Skeletal muscle cell (primary cell): ENCODE data around the gene ARFGEF3.
"Not testable (repeated sequence)": the region's sequence is repeated elsewhere in the genome, so short reads cannot be mapped to it uniquely, and the experiment has no call there.

ENCODE experiments used
- DNase-seq: peaks from one replicate; pipeline ENCODE4 v3.0.0-alpha.2; 2010; ENCODE audit warnings: low read depth
- H3K4me3 ChIP-seq: 2 replicates; pipeline ENCODE4 v1.5.1; 2011; ENCODE audit warnings: low read depth, mild to moderate bottlenecking, control low read depth, low read length, moderate library complexity

The ARFGEF3 gene, protein sequence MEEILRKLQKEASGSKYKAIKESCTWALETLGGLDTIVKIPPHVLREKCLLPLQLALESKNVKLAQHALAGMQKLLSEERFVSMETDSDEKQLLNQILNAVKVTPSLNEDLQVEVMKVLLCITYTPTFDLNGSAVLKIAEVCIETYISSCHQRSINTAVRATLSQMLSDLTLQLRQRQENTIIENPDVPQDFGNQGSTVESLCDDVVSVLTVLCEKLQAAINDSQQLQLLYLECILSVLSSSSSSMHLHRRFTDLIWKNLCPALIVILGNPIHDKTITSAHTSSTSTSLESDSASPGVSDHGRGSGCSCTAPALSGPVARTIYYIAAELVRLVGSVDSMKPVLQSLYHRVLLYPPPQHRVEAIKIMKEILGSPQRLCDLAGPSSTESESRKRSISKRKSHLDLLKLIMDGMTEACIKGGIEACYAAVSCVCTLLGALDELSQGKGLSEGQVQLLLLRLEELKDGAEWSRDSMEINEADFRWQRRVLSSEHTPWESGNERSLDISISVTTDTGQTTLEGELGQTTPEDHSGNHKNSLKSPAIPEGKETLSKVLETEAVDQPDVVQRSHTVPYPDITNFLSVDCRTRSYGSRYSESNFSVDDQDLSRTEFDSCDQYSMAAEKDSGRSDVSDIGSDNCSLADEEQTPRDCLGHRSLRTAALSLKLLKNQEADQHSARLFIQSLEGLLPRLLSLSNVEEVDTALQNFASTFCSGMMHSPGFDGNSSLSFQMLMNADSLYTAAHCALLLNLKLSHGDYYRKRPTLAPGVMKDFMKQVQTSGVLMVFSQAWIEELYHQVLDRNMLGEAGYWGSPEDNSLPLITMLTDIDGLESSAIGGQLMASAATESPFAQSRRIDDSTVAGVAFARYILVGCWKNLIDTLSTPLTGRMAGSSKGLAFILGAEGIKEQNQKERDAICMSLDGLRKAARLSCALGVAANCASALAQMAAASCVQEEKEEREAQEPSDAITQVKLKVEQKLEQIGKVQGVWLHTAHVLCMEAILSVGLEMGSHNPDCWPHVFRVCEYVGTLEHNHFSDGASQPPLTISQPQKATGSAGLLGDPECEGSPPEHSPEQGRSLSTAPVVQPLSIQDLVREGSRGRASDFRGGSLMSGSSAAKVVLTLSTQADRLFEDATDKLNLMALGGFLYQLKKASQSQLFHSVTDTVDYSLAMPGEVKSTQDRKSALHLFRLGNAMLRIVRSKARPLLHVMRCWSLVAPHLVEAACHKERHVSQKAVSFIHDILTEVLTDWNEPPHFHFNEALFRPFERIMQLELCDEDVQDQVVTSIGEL (N-terminal part only)

DNA sequence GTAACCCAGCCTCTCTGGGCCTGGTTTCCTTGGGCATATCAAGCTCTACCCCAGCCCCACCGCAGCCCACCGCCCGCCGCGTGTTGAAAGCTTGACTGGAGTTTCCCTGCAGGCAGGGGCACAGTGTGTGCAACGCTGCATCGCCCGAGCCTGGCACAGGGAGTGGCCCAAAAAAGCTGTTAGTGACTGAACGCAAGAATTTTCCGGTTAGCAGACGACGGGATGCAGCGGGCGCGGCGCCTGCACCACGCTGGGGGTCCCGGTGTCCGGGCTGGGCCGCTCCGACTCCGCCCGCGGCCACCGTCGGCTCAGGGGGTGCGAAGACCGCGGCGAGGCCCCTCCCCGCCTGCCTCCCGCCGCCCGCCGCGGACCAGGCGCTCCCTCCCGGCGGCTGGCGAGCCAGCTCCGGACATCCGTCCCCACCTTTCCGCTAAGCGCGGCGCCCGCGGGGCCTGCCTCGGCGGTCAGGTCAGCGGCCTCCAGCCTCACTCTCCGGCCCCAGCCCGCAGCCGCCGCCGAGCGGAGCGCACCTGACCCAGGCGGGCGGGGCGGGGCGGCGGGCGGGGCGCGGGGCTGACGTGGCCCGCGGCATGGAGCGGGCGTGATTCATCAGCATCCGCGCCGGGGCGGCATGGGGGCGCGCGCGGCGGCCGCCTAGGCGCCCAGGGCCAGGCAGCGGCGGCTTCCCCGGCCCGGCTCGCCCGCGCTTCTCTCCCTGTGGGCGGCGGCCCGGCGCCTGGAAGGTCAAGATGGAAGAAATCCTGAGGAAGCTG is at the start of gene ARFGEF3:
Gene ARFGEF3 (plus strand): TSS at position 602 of the 773 bp plus-strand sequence. CDS start 148 bp downstream, at position 750.
- H3K4me3 ChIP-seq: peak within 1 kb of the TSS; percentile 71
- no peak for DNase-seq

DNA sequence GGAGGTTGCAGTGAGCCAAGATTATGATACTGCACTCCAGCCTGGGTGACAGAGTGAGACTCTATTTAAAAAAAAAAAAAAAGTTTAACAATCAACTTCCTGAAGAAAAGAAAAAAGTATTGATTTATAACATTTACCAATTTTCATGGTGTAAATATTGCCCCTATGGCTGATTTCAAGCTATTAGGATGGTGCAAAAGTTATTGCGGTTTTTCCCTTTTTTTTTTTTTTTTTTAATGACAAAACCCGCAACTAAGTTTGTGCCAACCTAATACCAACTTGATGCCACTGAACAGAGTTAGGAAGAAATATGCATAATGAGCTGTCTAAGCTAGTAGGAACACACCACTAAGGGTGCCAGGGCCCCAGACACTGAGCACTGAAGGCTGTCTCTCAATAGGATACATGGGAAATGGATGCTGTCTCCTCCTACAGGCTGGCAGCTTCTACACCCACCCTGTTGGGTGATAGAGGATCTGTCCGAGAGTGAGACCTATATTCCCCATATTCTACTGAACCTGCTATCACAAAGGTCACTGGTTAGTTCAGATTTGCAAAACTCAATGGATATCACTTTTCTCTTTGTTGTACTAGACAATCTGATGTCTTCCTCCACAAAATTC is 48.0 kb upstream of the ARFGEF3 start:
- H3K4me3 ChIP-seq: no peak overlapping the region
- no peak for DNase-seq

DNA sequence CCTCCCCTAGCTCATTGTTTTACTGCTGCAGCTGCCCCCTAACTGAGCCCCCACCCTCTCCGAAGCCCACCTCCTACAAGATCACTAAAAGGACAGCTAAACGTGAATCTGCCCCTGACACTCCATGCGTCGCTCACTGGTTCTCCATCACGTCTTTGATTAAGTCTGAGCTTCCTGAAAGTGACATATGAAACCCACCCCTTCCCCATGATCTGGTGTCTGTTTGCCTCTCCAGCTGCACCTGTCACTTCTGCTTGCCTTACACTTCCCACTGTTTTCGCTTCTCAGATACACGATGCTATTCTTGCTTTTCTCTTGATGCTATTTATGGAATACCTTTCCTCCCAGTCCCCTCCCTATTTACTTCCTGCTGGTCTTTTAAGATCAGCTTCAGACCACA is 46.5 kb upstream of the ARFGEF3 start:
- DNase-seq: no peak

DNA sequence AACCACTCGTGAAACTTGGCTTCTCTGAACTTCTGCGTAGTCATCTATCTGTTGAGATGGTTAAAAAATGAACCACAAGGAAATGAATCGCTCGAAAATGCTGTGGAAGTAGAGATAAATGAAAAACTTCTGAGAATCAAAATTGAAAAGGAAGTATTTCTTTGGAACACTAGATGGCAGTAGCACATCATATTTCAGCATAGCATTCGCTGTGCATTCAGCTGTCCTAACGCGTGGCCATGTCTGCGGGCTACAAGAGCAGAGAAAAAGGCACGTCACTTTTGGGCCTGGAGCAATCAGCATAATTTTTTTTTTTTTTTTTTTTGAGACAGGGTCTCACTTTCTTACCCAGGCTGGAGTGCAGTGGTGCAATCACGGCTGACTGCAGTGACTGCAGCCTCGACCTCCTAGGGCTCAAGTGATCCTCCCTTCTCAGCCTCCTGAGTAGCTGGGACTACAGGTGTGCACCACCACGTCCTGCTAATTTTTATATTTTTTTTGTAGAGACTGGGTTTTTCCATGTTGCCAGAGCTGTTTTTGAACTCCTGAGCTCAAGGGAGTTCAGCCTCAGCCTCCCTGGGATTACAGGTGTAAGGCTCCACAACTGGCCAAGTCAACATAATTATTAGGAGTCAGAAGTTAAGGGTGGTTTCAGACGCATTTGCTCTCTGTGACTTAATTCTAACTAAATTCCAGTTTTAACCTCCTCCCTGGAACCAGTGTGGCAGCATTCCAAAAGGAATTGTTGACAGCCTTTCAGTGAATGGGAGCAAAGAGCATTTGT is 45.7 kb upstream of the ARFGEF3 start:
- H3K4me3 ChIP-seq: no peak overlapping the region
- peak; percentile 14 for DNase-seq

More for the DNA sequence above, 46.5 kb upstream of the ARFGEF3 start:
- H3K4me3 ChIP-seq: no peak overlapping the region

DNA sequence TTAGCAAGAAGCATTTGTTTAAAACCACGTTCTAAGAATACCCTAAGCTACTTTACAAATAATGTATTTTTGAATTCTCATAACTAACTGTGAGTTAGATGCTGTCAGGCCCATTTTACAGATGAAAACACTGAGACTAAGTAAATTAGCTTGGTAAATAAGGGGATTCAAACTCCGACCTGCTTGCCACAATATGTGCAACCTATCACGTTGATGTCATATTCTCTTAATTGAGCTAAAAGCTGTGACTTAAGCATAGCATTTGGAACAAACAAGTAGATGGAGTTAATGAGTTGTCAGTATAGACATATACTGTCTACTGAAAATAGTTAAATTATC is 45.1 kb upstream of the ARFGEF3 start:
- no peak for DNase-seq
- no peak overlapping the region for H3K4me3 ChIP-seq

DNA sequence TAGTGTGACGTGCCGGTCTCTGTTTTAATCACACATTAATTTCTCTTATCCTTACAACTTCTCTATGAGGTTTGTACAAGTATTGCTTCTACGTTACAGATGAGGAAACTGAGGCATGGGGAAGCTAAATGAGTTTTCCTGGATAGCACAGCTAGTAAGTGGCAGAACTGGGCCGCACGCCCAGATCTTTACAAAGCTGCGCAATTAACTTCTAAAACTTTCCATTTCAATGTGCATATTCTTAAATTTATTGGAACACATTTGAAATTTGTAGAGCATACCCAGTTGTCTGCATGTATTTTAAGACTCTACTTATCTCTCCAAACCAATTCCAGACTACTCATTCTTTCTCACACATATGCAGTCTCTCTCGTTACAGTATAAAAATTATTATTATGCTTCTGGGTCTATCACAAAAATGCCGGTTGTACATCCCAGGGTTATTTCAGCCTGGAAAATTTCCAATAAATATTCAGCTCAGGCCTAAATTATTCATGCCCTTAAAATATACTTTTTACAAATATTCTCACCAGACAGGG is 44.3 kb upstream of the ARFGEF3 start:
- no peak for DNase-seq
- H3K4me3 ChIP-seq: no peak overlapping the region

DNA sequence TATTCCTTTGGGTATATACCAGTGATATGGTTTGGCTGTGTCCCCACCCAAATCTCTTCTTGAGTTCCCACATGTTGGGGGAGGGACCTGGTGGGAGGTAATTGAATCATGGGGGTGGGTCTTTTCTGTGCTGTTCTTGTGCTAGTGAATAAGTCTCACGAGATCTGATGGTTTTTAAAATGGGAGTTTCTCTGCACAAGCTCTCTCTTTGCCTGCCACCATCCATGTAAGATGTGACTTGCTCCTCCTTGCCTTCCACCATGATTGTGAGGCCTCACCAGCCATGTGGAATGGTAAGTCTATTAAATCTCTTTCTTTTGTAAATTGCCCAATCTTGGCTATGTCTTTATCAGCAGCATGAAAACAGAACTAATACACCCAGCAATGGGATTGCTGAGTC is 42.5 kb upstream of the ARFGEF3 start:
- DNase-seq, H3K4me3 ChIP-seq: not testable (repeated sequence)

DNA sequence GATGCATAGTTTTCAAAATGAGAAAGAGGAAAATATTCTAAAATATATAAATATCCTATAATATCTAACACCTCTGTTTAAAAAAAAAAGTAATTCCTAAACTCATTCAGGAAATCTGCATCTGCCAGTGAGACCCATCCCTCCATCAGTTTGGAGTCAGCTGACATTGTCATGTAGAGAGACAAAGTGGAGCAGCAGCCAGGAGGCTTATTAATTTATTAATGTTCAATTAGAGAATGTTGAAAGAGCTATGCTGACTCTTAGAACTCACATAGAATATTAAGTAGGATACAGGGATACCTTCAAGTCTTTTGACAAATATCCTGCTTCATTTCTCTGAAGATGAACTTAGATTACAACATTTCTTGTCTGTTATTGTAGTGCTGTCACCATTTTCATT is 41.8 kb upstream of the ARFGEF3 start:
- no peak for DNase-seq
- no peak overlapping the region for H3K4me3 ChIP-seq

DNA sequence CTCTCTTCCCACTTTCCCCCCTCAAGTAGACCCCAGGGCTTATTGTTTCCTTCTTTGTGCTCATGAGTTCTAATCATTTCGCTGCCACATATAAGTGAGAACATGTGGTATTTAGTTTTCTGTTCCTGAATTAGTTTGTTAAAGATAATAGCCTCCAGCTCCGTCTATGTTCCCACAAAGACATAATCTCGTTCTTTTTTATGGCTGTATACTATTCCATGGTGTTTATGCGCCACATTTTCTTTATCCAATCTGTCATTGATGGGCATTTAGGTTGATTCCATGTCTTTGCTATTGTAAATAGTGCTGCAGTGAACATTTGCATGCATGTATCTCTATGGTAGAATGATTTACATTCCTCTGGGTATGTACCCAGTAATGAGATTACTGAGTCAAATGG is 37.6 kb upstream of the ARFGEF3 start:
- H3K4me3 ChIP-seq: no peak overlapping the region
- DNase-seq: no peak

DNA sequence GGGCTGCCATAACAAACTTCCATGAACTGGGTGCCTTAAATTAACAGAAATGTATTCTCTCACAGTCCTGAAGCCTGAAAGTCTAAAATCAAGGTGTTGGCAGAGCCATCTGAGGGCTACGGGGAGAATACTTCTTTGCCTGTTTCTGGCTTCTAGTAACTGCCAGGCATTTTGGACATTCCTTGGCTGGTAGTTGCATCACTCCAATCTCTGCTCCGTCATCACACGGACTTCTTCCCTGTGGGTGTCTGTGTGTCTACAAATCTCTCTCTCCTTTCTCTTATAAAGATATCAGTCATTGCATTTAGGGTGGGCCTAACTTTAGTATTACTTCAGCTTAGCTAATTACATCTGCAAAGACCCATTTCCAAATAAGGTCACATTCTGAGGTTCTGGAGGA is 33.6 kb upstream of the ARFGEF3 start:
- no peak overlapping the region for H3K4me3 ChIP-seq
- DNase-seq: no peak

DNA sequence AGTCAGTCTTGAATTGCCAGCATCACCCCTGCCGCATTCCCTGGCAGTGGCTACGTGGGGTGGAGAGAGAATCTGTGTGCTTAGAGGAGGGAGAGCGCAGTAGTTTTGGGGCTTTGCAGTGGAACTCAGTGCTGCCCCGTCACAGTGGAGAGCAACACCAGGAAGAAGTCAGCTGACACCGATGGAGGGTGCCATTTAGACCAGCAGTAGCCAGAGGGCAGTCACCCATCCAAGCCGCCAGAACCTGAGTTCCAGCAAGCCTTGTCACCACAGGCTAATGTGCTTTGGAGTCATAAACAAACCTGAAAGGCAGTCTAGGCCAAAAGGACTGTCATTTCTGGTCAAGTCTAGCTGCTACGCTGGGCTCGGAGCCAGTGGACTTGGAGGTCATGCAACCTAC is 32.5 kb upstream of the ARFGEF3 start:
- H3K4me3 ChIP-seq: no peak overlapping the region
- no peak for DNase-seq

DNA sequence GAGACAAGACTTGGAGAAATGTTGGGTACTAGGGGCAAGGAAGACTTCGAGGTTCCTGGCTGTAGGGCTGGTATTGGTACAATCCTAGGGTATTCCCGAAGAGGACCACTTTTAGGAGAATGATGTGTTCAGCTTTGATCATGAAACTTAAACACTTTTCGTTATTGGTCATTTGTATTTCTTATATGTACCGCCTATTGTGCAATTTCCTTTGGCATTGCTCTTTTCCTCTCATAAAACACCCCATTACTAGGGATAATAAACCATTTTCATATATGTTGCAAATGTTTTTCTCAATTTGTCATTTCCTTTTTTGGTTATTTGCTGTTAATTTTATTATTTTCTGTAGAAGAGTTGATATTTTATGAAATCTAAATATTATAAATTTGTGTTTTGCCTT is 18.9 kb upstream of the ARFGEF3 start:
- DNase-seq: no peak
- no peak overlapping the region for H3K4me3 ChIP-seq

DNA sequence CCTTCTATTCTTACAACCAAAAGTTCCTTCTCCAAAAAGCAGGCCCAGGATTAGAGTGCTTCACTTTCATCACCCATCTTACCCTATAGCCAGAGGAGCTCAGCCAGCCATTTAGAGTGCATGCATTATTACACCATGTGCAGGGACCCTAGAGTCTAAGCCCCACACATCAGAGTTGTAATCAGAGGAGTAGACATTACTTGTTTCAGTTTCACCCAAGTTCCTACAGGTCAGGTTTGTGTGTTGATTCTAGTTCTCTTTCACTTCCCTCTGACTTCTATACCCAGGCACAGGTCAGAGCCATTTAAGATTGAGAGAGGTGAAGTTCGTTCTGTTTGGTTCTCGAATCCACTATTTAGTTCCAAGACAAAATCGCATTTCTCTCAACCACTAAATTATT is 16.3 kb upstream of the ARFGEF3 start:
- H3K4me3 ChIP-seq: no peak overlapping the region
- DNase-seq: no peak

DNA sequence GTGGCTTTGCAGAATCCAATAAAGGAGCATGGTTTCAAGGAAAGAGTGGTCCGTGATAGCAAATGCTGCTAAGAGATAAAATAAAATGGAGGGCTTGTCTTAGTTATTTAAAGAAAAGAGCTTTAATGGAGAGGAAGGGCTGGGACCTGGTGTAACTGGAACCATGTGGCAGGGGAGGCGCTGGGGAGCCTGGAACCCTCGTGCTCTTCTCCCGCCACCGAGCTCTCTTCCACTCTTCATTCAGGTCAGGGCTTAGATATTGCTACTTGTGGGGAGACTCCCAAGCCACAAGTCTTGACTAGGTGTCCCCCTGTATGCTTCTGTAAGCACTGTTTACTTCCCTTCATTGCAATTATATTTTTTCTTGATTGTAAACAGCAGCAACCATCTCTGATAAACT is 15.2 kb upstream of the ARFGEF3 start:
- DNase-seq: no peak

DNA sequence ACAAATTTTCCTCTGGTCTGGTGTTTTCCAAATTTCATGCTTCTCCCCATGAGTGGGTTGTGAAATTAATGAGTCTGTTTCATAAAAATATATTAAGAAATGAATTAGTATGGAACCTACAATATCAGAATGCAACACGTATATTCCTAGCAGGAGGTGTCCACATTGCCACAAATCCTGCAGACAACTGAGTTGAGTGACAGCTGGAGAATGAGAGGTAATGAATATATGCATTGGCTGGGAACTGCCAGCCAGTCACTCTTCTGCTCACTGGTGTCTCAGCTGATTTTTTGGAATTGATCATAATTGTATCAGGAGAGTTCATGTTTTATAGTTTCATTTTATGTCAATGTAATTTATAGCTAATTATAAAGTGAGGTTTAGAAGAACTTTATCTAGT is 6.3 kb upstream of the ARFGEF3 start:
- DNase-seq: no peak
- H3K4me3 ChIP-seq: no peak overlapping the region

More for the DNA sequence above, 15.2 kb upstream of the ARFGEF3 start:
- H3K4me3 ChIP-seq: no peak overlapping the region

DNA sequence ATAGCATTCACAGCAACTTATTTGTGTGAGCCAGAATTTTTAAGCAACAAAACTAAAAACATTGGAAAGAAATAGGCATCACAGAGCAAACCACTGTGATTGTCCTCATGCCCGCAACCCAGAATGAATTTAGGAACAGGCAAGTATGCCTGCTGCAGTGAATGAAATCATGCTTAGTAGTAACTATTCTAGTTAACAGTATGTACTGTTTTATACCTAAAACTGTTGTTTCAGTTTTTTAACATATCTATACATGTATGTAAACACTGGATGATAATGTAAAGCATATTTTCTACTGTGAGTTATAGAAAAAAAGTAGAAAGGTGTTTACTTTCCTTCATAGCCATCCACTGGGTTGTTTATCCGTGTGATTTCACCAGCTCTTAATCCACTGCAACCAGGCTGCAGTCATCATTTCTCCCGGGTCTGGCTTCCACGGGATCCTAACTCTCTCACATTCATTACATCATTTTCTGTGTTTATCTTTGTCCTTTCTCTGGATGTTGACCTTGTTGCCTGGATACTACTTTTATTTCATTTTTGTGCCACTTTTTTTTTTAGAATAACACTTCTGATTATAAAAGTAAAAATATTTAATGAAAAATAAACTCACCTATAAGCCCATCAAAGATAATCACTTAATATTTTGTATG is 3.6 kb upstream of the ARFGEF3 start:
- DNase-seq: no peak

DNA sequence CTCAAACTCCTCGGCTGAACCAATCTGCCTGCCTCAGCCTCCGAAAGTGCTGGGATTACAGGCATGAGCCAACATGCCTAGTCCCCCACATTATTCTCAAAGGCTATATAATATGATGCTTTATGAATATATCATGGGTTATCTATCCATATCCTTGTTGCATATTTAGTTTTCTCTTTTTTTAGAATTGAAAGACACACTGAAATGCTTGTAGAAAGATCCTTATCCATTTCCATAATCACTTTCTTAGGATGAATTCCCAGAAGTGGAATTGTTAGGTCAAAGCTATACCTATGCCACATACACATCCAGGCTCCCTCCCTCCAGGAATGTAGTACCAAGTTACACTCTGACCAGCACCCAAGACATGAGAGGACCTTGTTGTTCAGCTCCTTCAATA is 2.5 kb upstream of the ARFGEF3 start:
- DNase-seq: no peak
- H3K4me3 ChIP-seq: no peak overlapping the region

More for the DNA sequence above, 3.6 kb upstream of the ARFGEF3 start:
- H3K4me3 ChIP-seq: no peak overlapping the region
